Vagina (tissue), 2 donors: ENCODE data around the gene LRRIQ1. TPM values are rescaled to one million over a fixed set of nuclear protein-coding genes. Genes with fewer than 3 reads are reported as not detected.

Experiments used
- DNase-seq, 2 donors: peaks; one replicate each; pipeline ENCODE4 v3.0.0-alpha.2; 2017; ENCODE audit errors: extremely low spot score in 2 of 2
- H3K27ac ChIP-seq: fragments of 200-600 bp; sonication (generic); one replicate; pipeline ENCODE4 v1.5.1; 2019
- H3K27me3 ChIP-seq: fragments of 200-600 bp; sonication (generic); one replicate; pipeline ENCODE4 v1.5.1; 2019
- H3K36me3 ChIP-seq, 2 donors: fragments of 200-600 bp; sonication (generic); one replicate each; pipeline ENCODE4 v1.5.1; 2017 to 2019
- H3K4me1 ChIP-seq: fragments of 200-600 bp; sonication (generic); one replicate; pipeline ENCODE4 v1.5.1; 2019
- H3K4me3 ChIP-seq, 2 donors: fragments of 200-600 bp; sonication (generic); 1 replicate in 1 of 2; 2 replicates in 1 of 2; pipeline ENCODE4 v1.5.1; 2016 to 2019
- H3K9me3 ChIP-seq: fragments of 200-600 bp; sonication (generic); one replicate; pipeline ENCODE4 v1.5.1; 2019
- POLR2A ChIP-seq, 2 donors: fragments of 450-650 bp; IDR thresholded peaks; one replicate each; pipeline ENCODE4 v1.6.1; 2017; ENCODE audit warnings: antibody characterized with exemption in 2 of 2, mild to moderate bottlenecking in 2 of 2, moderate library complexity in 2 of 2
- POLR2AphosphoS5 ChIP-seq, 2 donors: sonication (generic); formaldehyde crosslinking; IDR thresholded peaks; one replicate each; pipeline ENCODE4 v1.9.0; 2017; ENCODE audit warnings: antibody characterized with exemption in 2 of 2, mild to moderate bottlenecking in 2 of 2, low read depth in 1 of 2; ENCODE audit not compliant: insufficient read depth in 1 of 2
- intact Hi-C: fragments of 100-400 bp; cut with DNase I; formaldehyde crosslinking; loops from one replicate; pipeline ENCODE4 v1.15.1; 2023
- total RNA-seq: library from RNA; depleted of rRNA; stranded (reverse); fragments of >200 nt; gene quantifications from one replicate; pipeline ENCODE4 v1.2.3, GENCODE V29; 2016
- TF ChIP-seq, protein P1 (sequence below), 3 experiments: fragments of 450-650 bp in 2 of 3; fragments of 200-600 bp in 1 of 3; sonication (generic) in 1 of 3; IDR thresholded peaks; one replicate each; pipeline ENCODE4 v1.5.1; 2017 to 2019; ENCODE audit warnings: antibody characterized with exemption in 3 of 3, mild to moderate bottlenecking in 2 of 3, moderate library complexity in 2 of 3

Gene LRRIQ1
- total RNA-seq, 1 donor from 2014 or later, result 0.25 TPM

DNA sequence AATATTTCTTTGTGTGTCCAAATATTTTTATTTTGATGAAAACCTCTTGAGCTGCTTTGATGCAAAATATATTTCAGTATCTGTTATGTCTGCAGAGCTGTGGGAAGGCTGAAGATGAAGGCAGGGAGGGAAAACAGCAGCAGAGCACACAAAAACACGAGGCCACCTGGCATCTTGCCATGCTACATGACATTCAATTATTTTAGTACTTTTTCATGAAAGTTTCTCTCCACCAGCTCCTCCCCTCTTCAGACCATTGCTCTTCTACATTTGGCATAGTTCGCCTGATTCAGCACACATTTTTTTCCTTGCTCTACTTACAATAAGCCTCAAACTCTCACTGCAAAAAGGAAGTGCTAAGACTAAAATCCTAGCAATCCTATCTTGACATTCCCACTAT, 239.2 kb downstream of the LRRIQ1 start:
- TF ChIP-seq POLR2AphosphoS5 (IDR thresholded peaks at IDR 0.05; ENCODE audit: insufficient read depth in 1 of 2, low read depth in 1 of 2) (no peak), POLR2A (IDR thresholded peaks at IDR 0.05) (no peak)
- TF ChIP-seq, protein P1, sequence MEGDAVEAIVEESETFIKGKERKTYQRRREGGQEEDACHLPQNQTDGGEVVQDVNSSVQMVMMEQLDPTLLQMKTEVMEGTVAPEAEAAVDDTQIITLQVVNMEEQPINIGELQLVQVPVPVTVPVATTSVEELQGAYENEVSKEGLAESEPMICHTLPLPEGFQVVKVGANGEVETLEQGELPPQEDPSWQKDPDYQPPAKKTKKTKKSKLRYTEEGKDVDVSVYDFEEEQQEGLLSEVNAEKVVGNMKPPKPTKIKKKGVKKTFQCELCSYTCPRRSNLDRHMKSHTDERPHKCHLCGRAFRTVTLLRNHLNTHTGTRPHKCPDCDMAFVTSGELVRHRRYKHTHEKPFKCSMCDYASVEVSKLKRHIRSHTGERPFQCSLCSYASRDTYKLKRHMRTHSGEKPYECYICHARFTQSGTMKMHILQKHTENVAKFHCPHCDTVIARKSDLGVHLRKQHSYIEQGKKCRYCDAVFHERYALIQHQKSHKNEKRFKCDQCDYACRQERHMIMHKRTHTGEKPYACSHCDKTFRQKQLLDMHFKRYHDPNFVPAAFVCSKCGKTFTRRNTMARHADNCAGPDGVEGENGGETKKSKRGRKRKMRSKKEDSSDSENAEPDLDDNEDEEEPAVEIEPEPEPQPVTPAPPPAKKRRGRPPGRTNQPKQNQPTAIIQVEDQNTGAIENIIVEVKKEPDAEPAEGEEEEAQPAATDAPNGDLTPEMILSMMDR (IDR thresholded peaks at IDR 0.05), result no peak
- intact Hi-C loops, result no loop called here
- H3K27me3 ChIP-seq, result peaks cover 3% of the 10 kb centered on the region
- H3K27ac ChIP-seq, result no peak overlapping the region
- H3K9me3 ChIP-seq, result no peaks in the 10 kb centered on the region
- no peak for DNase-seq
- H3K4me3 ChIP-seq, result no peak overlapping the region
- H3K4me1 ChIP-seq, result peaks cover 18% of the 10 kb centered on the region
- no peaks in the 10 kb centered on the region for H3K36me3 ChIP-seq

DNA sequence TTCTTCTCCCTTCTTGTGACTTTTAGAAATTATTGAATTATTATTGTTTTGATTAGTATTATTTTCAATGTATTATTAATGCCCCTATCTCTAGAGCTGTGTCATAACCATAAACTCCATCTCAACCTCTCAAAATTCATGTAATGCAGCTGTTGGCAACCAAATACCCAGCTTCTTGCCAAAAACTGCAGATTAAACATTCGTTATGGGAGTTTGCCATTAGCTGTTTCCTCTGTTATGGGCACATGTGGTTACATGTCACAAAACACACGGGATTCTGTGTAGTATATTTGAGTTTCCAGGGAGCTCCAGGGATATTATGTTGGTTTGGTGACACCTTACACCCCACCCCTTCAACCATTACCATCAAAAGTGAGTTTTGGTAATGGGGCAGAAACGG, 241.0 kb downstream of the LRRIQ1 start:
- intact Hi-C loops, result no loop called here
- Histone ChIP-seq H3K27me3 (peaks cover 3% of the 10 kb centered on the region), H3K36me3 (no peaks in the 10 kb centered on the region), H3K4me3 (no peak overlapping the region), H3K27ac (no peak overlapping the region), H3K9me3 (no peaks in the 10 kb centered on the region), H3K4me1 (peaks cover 24% of the 10 kb centered on the region)
- DNase-seq, result no peak
- TF ChIP-seq, protein P1 (IDR thresholded peaks at IDR 0.05), result no peak
- TF ChIP-seq POLR2AphosphoS5 (IDR thresholded peaks at IDR 0.05; ENCODE audit: insufficient read depth in 1 of 2, low read depth in 1 of 2) (no peak), POLR2A (IDR thresholded peaks at IDR 0.05) (no peak)

DNA sequence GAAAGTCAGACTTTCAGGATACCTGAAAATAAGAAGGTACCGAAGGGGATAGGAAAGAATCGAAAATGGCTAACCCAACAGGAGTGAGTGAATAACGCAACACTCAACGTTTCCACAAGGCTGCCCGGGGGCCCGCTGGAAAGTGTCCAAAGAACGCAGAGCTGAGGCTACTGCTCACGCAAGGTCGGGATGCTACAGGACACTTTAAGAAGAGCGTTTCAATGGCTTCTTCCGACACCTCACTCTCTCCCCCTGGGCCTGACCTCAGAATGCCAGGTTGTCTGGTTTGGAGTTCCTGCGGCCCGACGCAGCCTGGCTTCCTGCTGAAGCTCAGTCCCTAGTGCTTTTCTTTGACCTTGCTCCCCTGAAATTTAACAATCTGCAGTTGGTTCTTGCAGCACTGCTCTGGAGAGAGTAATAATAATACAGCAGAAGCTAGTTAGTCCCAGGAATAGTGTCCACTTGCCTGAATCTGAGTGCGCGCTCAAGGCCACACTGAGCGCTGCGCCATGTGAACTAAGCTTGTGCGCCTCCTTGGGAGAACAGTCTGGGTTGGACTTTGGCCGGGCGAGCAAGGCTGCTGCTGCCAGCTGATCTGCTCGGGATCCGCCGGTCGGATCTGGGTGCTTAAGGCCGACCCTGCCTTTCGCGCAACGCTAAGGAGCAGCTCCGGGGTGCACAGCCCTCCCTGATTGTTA, 241.9 kb downstream of the LRRIQ1 start:
- Histone ChIP-seq H3K36me3 (no peaks in the 10 kb centered on the region), H3K27ac (no peak overlapping the region), H3K9me3 (no peaks in the 10 kb centered on the region), H3K4me1 (peaks cover 24% of the 10 kb centered on the region), H3K27me3 (peaks cover 3% of the 10 kb centered on the region), H3K4me3 (no peak overlapping the region)
- intact Hi-C loops, result no loop called here
- TF ChIP-seq, protein P1 (IDR thresholded peaks at IDR 0.05), result no peak
- TF ChIP-seq POLR2A (IDR thresholded peaks at IDR 0.05) (no peak), POLR2AphosphoS5 (IDR thresholded peaks at IDR 0.05; ENCODE audit: insufficient read depth in 1 of 2, low read depth in 1 of 2) (no peak)
- no peak for DNase-seq

DNA sequence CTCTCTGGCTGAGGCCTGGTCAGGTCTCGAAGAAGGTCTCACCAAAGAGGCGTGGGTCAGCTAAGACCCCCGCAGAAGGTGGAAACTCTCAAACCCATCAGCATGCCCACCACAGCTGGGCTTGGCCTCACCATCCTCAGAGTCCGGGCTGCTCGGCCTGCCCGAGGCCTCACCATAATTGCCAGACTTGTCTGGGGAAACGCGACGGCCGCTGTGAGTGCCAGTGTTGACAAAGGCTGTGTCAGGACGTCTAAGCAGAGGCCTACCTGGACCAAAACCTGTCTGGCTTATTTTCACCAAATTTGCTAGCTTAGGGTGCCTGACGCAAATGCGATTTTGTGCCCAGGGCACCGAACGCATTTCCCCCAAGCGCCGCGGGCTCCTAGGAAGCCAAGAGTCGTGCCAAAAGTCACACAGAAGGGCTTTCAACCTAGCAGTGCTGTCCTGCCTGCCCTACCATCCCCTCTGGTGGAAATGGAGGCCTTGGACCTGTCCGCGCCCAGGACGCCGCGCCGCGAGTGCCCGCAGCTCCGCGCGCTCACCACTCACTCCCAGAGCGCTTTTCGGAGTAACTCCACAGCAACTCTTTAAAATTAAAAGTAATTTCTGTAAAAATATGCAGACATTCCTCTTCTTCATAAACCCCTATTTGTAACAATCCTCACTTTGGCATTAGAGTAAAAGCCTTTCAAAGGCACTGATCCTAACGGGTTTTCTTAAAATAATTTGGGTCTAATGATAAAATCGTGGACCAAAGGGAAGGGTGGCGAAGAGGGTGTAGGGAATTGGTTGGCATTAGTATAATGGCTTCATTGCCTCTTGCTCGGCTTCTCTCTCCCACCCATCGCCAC, 242.7 kb downstream of the LRRIQ1 start:
- H3K27me3 ChIP-seq, result peaks cover 3% of the 10 kb centered on the region
- no peaks in the 10 kb centered on the region for H3K9me3 ChIP-seq
- H3K4me1 ChIP-seq, result peaks cover 18% of the 10 kb centered on the region
- TF ChIP-seq POLR2A (IDR thresholded peaks at IDR 0.05) (no peak), POLR2AphosphoS5 (IDR thresholded peaks at IDR 0.05; ENCODE audit: insufficient read depth in 1 of 2, low read depth in 1 of 2) (no peak)
- TF ChIP-seq, protein P1 (IDR thresholded peaks at IDR 0.05), result no peak
- no peak for DNase-seq
- H3K27ac ChIP-seq, result no peak overlapping the region
- intact Hi-C loops, result no loop called here
- peak overlapping the region in 1 of 2 donors; percentile 49 for H3K4me3 ChIP-seq
- H3K36me3 ChIP-seq, result no peaks in the 10 kb centered on the region
